Keratinocyte (primary cell): ENCODE measurements around the gene APOBR. TPM values are rescaled to one million over a fixed set of nuclear protein-coding genes. Genes with fewer than 3 reads are reported as not detected.

ENCODE experiments used
- DNase-seq: peaks from one replicate; pipeline ENCODE4 v3.0.0-alpha.2; 2011; ENCODE audit warnings: low read depth, missing footprints, low spot score
- FAIRE-seq: peaks from 2 replicates; lab custom pipeline; 2011; peaks lifted over from hg19 to GRCh38; lab: Jason Lieb, UNC
- H2AFZ ChIP-seq: 2 replicates; pipeline ENCODE4 v1.6.0; 2012; ENCODE audit warnings: low read length, control low read depth, inconsistent platforms; ENCODE audit not compliant: control insufficient read depth
- H3K27ac ChIP-seq: 2 replicates; pipeline ENCODE4 v1.5.1; 2011; ENCODE audit warnings: low read length; ENCODE audit not compliant: control insufficient read depth, insufficient read depth
- H3K27me3 ChIP-seq: 3 replicates; pipeline ENCODE4 v1.6.0; 2011; ENCODE audit warnings: low read length; ENCODE audit not compliant: control insufficient read depth, insufficient read depth; ENCODE audit errors: extremely low read depth
- H3K36me3 ChIP-seq, 2 experiments: 2 replicates in 1 of 2; 3 replicates in 1 of 2; pipeline ENCODE4 v1.5.1; 2011; ENCODE audit warnings: low read length in 2 of 2, mild to moderate bottlenecking in 1 of 2; ENCODE audit not compliant: control insufficient read depth in 2 of 2, insufficient read depth in 2 of 2; ENCODE audit errors: extremely low read depth in 1 of 2
- H3K4me1 ChIP-seq: 3 replicates; pipeline ENCODE4 v1.5.1; 2011; ENCODE audit warnings: low read length; ENCODE audit not compliant: control insufficient read depth, insufficient read depth; ENCODE audit errors: extremely low read depth
- H3K4me2 ChIP-seq: 3 replicates; pipeline ENCODE4 v1.6.0; 2011; ENCODE audit warnings: low read depth, low read length; ENCODE audit not compliant: control insufficient read depth, insufficient read depth; ENCODE audit errors: extremely low read depth
- H3K4me3 ChIP-seq, 3 experiments: fragments of 200-600 bp in 1 of 3; sonication (generic) in 1 of 3; 2 replicates in 2 of 3; 3 replicates in 1 of 3; pipeline ENCODE4 v1.5.1; 2011 to 2016; ENCODE audit warnings: low read length in 3 of 3, mild to moderate bottlenecking in 3 of 3, control low read depth in 2 of 3, inconsistent platforms in 1 of 3, low read depth in 1 of 3, mixed read lengths in 1 of 3, mixed run types in 1 of 3, moderate library complexity in 1 of 3; ENCODE audit not compliant: control insufficient read depth in 2 of 3, insufficient read depth in 2 of 3; ENCODE audit errors: extremely low read depth in 1 of 3
- H3K79me2 ChIP-seq: 2 replicates; pipeline ENCODE4 v1.6.0; 2012; ENCODE audit warnings: low read length; ENCODE audit not compliant: control insufficient read depth, insufficient read depth
- H3K9ac ChIP-seq: 3 replicates; pipeline ENCODE4 v1.6.0; 2011; ENCODE audit warnings: low read length; ENCODE audit not compliant: control insufficient read depth, insufficient read depth; ENCODE audit errors: extremely low read depth
- H3K9me1 ChIP-seq: 3 replicates; pipeline ENCODE4 v1.6.0; 2011; ENCODE audit warnings: low read length; ENCODE audit not compliant: control insufficient read depth, insufficient read depth; ENCODE audit errors: extremely low read depth
- H3K9me3 ChIP-seq: 2 replicates; pipeline ENCODE4 v1.5.1; 2012; ENCODE audit warnings: low read depth, low read length; ENCODE audit not compliant: control insufficient read depth
- H4K20me1 ChIP-seq: 3 replicates; pipeline ENCODE4 v1.6.0; 2011; ENCODE audit warnings: low read length; ENCODE audit not compliant: control insufficient read depth, insufficient read depth; ENCODE audit errors: extremely low read depth
- EZH2 ChIP-seq: IDR thresholded peaks from one replicate; pipeline ENCODE4 v1.6.1; 2012; ENCODE audit warnings: inconsistent platforms, mild to moderate bottlenecking, low read length, moderate library complexity
- dilution Hi-C: fragments of 300-500 bp; cut with MboI; formaldehyde crosslinking; loops from one replicate; pipeline ENCODE4 v1.7.0; 2020; ENCODE audit warnings: low sequenced_read_pairs; ENCODE audit not compliant: extremely low pct_ligation_motif_present
- polyA plus RNA-seq, 5 experiments: library from polyadenylated mRNA; depleted of rRNA in 3 of 5; stranded (reverse) in 3 of 5; stranded (forward) in 1 of 5; unstranded in 1 of 5; fragments of >200 nt; gene quantifications; 1 replicate in 1 of 5; 2 replicates in 3 of 5; 3 replicates in 1 of 5; pipeline versions ENCODE4 v1.2.1 to v1.2.3, GENCODE V29; 2011 to 2012; ENCODE audit warnings: missing spikeins in 2 of 5, low read depth in 1 of 5, low replicate concordance in 1 of 5
- TF ChIP-seq, protein P1 (sequence below), 3 experiments: IDR thresholded peaks in 1 of 3; conservative IDR thresholded peaks in 1 of 3; optimal IDR thresholded peaks in 1 of 3; 2 replicates in 2 of 3; 3 replicates in 1 of 3; pipeline versions ENCODE3 to v1.5.1; 2011; ENCODE audit warnings: low read length in 3 of 3, mild to moderate bottlenecking in 3 of 3, moderate library complexity in 2 of 3, control low read depth in 1 of 3, inconsistent platforms in 1 of 3; ENCODE audit not compliant: insufficient read depth in 2 of 3; ENCODE audit errors: extremely low read depth in 1 of 3

Gene APOBR
- polyA plus RNA-seq, 1 donor (not counting 4 experiments of a cell fraction or from before 2014, with no cell fraction given): 0.04 TPM

- DNase-seq (no peak), FAIRE-seq (no peak)
- Histone ChIP-seq H3K4me3 (no peak overlapping the region), H3K9ac (no peak overlapping the region), H3K27ac (no peak overlapping the region), H3K4me1 (no peaks in the 10 kb centered on the region), H3K9me1 (no peaks in the 10 kb centered on the region), H3K79me2 (no peaks in the 10 kb centered on the region), H3K36me3 (peaks cover 0 to 9% of the 10 kb centered on the region in 2 experiments), H3K27me3 (no peaks in the 10 kb centered on the region), H2AFZ (no peak overlapping the region), H4K20me1 (no peaks in the 10 kb centered on the region), H3K4me2 (no peak overlapping the region), H3K9me3 (no peaks in the 10 kb centered on the region)
- no peak for TF ChIP-seq EZH2
- TF ChIP-seq, protein P1, sequence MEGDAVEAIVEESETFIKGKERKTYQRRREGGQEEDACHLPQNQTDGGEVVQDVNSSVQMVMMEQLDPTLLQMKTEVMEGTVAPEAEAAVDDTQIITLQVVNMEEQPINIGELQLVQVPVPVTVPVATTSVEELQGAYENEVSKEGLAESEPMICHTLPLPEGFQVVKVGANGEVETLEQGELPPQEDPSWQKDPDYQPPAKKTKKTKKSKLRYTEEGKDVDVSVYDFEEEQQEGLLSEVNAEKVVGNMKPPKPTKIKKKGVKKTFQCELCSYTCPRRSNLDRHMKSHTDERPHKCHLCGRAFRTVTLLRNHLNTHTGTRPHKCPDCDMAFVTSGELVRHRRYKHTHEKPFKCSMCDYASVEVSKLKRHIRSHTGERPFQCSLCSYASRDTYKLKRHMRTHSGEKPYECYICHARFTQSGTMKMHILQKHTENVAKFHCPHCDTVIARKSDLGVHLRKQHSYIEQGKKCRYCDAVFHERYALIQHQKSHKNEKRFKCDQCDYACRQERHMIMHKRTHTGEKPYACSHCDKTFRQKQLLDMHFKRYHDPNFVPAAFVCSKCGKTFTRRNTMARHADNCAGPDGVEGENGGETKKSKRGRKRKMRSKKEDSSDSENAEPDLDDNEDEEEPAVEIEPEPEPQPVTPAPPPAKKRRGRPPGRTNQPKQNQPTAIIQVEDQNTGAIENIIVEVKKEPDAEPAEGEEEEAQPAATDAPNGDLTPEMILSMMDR (optimal IDR thresholded peaks at IDR 0.05 in 1 of 3, IDR thresholded peaks at IDR 0.05 in 1 of 3, conservative IDR thresholded peaks at IDR 0.05 in 1 of 3; ENCODE audit: extremely low read depth in 1 of 3, insufficient read depth in 2 of 3, low read length in 3 of 3): no peak
- dilution Hi-C loops: no loop called here
These were observed 20.7 kb upstream of the APOBR start for GRCh38 chr16:28473714-28474265.

DNA sequence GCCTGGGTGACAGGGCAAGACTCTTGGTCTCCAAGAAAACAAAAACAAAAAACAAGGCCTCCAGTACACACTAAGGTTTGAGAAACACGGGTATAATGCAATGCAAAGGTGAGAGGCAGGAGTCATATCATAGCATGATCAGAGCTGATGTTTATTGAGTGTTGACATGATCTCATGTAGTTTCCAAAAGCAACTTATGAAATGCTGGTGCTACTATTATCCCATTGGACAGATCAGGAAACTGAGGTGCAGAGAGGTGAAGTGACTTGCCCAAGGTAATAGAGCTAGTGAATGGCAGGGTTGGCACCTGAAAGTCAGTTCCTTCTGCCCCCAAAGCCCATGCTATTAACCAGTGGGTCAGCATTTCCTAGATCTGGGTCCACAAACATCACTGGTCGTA lies 19.2 kb upstream of the APOBR start:
- Histone ChIP-seq H3K9me3 (no peaks in the 10 kb centered on the region), H3K4me2 (no peak overlapping the region), H3K9ac (no peak overlapping the region), H3K79me2 (no peaks in the 10 kb centered on the region), H3K27me3 (no peaks in the 10 kb centered on the region), H4K20me1 (no peaks in the 10 kb centered on the region), H3K4me3 (no peak overlapping the region), H3K9me1 (no peaks in the 10 kb centered on the region), H3K27ac (no peak overlapping the region), H3K4me1 (no peaks in the 10 kb centered on the region), H2AFZ (no peak overlapping the region), H3K36me3 (peaks cover 0 to 10% of the 10 kb centered on the region in 2 experiments)
- no peak for DNase-seq
- dilution Hi-C loops: no loop called here
- FAIRE-seq: no peak
- TF ChIP-seq EZH2: no peak
